WTC11 (cell line): ENCODE results near the gene MRPS15.

Source experiments
- CREB1 ChIP-seq: sonication (generic); formaldehyde crosslinking; IDR thresholded peaks from 2 replicates; pipeline ENCODE4 v1.8.0; 2023; ENCODE audit warnings: mild to moderate bottlenecking, missing genetic modification reagents
- RELA ChIP-seq: sonication (generic); formaldehyde crosslinking; IDR thresholded peaks from 2 replicates; pipeline ENCODE4 v1.8.1; 2022; ENCODE audit warnings: missing genetic modification reagents, mild to moderate bottlenecking, borderline replicate concordance
- SMAD3 ChIP-seq: sonication (generic); formaldehyde crosslinking; IDR thresholded peaks from 2 replicates; pipeline ENCODE4 v1.8.0; 2022; ENCODE audit warnings: missing genetic modification reagents, mild to moderate bottlenecking, borderline replicate concordance
- ZNF121 ChIP-seq: sonication (generic); formaldehyde crosslinking; IDR thresholded peaks from 2 replicates; pipeline ENCODE4 v1.8.0; 2023; ENCODE audit warnings: missing genetic modification reagents
- ZNF263 ChIP-seq: sonication (generic); formaldehyde crosslinking; IDR thresholded peaks from 2 replicates; pipeline ENCODE4 v1.8.1; 2022; ENCODE audit warnings: low read depth, mild to moderate bottlenecking, moderate library complexity, missing genetic modification reagents
- TF ChIP-seq, protein P1 (sequence below): fragments of 200-600 bp; IDR thresholded peaks from 2 replicates; pipeline ENCODE4 v1.8.0; 2022; ENCODE audit warnings: antibody characterized with exemption
- TF ChIP-seq, protein P2 (sequence below): sonication (generic); formaldehyde crosslinking; conservative IDR thresholded peaks from 2 replicates; pipeline ENCODE4 v1.8.1; 2022; ENCODE audit warnings: mild to moderate bottlenecking, missing genetic modification reagents
- TF ChIP-seq, protein P3 (sequence below): sonication (generic); formaldehyde crosslinking; IDR thresholded peaks from 2 replicates; pipeline ENCODE4 v1.8.0; 2022; ENCODE audit warnings: mild to moderate bottlenecking, missing genetic modification reagents
- TF ChIP-seq, protein P4 (sequence below): sonication (generic); formaldehyde crosslinking; IDR thresholded peaks from 2 replicates; pipeline ENCODE4 v1.8.0; 2023; ENCODE audit warnings: missing genetic modification reagents, mild to moderate bottlenecking, borderline replicate concordance

DNA sequence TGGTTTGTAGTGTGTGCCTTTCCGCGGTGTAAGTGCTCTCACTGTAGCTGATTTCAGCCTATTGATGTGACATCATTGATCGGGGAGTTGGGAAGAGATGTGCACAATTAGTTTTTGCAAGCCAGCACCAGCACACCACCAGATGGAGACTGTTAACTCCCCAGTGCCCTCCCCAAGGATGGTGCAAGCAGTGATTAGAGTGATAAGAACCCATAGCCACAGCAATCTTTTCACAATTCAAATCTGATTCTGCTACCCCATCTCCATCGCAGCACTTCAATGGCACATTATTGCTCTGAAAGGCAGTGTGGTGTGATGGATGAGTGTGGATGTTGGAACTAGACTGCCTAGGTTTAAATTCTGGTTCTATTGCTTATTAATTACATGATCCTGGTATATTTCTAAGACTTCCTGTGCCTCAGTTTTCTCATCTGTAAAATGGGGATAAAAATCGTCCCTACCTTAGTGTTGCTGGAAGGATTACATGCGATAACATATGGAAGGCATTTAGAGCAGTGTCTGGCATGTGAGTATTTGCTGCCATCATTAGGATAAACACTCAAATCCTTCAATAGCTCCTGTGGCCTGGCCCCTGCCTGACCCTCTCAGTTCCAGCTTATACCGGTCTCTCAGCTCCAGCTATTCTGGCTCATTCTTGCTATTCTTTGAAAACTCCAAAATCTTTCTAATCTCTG, 11.9 kb upstream of the MRPS15 start:
- TF ChIP-seq, protein P1, sequence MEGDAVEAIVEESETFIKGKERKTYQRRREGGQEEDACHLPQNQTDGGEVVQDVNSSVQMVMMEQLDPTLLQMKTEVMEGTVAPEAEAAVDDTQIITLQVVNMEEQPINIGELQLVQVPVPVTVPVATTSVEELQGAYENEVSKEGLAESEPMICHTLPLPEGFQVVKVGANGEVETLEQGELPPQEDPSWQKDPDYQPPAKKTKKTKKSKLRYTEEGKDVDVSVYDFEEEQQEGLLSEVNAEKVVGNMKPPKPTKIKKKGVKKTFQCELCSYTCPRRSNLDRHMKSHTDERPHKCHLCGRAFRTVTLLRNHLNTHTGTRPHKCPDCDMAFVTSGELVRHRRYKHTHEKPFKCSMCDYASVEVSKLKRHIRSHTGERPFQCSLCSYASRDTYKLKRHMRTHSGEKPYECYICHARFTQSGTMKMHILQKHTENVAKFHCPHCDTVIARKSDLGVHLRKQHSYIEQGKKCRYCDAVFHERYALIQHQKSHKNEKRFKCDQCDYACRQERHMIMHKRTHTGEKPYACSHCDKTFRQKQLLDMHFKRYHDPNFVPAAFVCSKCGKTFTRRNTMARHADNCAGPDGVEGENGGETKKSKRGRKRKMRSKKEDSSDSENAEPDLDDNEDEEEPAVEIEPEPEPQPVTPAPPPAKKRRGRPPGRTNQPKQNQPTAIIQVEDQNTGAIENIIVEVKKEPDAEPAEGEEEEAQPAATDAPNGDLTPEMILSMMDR = no peak
- TF ChIP-seq RELA (CRISPR knock-in tag) (no peak), CREB1 (CRISPR knock-in tag) (no peak), SMAD3 (CRISPR knock-in tag) (no peak), ZNF263 (CRISPR knock-in tag) (no peak), ZNF121 (CRISPR knock-in tag) (no peak)
- TF ChIP-seq, protein P2, sequence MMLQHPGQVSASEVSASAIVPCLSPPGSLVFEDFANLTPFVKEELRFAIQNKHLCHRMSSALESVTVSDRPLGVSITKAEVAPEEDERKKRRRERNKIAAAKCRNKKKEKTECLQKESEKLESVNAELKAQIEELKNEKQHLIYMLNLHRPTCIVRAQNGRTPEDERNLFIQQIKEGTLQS (CRISPR knock-in tag) = no peak
- TF ChIP-seq, protein P3, sequence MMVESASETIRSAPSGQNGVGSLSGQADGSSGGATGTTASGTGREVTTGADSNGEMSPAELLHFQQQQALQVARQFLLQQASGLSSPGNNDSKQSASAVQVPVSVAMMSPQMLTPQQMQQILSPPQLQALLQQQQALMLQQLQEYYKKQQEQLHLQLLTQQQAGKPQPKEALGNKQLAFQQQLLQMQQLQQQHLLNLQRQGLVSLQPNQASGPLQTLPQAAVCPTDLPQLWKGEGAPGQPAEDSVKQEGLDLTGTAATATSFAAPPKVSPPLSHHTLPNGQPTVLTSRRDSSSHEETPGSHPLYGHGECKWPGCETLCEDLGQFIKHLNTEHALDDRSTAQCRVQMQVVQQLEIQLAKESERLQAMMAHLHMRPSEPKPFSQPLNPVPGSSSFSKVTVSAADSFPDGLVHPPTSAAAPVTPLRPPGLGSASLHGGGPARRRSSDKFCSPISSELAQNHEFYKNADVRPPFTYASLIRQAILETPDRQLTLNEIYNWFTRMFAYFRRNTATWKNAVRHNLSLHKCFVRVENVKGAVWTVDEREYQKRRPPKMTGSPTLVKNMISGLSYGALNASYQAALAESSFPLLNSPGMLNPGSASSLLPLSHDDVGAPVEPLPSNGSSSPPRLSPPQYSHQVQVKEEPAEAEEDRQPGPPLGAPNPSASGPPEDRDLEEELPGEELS (CRISPR knock-in tag) = no peak
- TF ChIP-seq, protein P4, sequence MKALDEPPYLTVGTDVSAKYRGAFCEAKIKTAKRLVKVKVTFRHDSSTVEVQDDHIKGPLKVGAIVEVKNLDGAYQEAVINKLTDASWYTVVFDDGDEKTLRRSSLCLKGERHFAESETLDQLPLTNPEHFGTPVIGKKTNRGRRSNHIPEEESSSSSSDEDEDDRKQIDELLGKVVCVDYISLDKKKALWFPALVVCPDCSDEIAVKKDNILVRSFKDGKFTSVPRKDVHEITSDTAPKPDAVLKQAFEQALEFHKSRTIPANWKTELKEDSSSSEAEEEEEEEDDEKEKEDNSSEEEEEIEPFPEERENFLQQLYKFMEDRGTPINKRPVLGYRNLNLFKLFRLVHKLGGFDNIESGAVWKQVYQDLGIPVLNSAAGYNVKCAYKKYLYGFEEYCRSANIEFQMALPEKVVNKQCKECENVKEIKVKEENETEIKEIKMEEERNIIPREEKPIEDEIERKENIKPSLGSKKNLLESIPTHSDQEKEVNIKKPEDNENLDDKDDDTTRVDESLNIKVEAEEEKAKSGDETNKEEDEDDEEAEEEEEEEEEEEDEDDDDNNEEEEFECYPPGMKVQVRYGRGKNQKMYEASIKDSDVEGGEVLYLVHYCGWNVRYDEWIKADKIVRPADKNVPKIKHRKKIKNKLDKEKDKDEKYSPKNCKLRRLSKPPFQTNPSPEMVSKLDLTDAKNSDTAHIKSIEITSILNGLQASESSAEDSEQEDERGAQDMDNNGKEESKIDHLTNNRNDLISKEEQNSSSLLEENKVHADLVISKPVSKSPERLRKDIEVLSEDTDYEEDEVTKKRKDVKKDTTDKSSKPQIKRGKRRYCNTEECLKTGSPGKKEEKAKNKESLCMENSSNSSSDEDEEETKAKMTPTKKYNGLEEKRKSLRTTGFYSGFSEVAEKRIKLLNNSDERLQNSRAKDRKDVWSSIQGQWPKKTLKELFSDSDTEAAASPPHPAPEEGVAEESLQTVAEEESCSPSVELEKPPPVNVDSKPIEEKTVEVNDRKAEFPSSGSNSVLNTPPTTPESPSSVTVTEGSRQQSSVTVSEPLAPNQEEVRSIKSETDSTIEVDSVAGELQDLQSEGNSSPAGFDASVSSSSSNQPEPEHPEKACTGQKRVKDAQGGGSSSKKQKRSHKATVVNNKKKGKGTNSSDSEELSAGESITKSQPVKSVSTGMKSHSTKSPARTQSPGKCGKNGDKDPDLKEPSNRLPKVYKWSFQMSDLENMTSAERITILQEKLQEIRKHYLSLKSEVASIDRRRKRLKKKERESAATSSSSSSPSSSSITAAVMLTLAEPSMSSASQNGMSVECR = no peak
